NCI-H748 treated with DMSO at 0.1 percent for 48 hours (cell line): ENCODE results near the gene HERC6.
"Not testable (repeated sequence)": the region's sequence is repeated elsewhere in the genome, so short reads cannot be mapped to it uniquely, and the experiment has no call there.

ENCODE experiments used
- DNase-seq: peaks from one replicate; lab custom pipeline; 2025; lab: John Stamatoyannopoulos, UW

HERC6 gene

DNA sequence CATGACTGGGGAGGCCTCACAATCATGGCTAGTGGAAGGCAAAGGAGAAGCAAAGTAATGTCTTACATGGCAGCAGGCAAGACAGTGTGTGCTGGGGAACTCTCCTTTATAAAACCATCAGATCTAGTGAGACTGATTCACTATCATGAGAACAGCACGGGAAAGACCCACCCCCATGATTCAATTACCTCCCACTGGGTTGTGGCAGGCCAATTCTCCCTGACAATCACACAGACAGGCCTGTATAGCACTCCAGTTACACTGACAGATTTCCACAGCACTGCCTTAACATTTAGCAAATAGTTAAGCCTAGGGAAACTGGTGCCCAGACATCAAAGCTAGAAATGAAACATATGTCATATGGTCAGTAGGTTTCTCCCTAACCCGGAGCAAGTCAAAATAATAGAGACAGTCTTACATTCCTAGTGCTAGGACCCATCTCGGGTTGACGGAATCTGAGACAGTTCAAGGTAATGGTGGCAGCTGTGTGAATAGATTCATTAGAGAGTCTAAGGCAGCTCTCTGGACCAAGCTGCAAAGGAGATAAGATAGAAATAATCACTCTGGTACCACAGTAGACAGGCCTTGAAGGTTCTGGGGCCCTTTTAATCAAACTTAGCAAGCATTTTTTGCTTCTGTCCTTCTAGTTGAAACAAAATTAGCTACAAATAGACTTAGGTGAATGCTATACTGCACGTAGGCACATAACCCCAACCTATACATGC lies 68.9 kb downstream of the HERC6 start:
- no peak for DNase-seq

DNA sequence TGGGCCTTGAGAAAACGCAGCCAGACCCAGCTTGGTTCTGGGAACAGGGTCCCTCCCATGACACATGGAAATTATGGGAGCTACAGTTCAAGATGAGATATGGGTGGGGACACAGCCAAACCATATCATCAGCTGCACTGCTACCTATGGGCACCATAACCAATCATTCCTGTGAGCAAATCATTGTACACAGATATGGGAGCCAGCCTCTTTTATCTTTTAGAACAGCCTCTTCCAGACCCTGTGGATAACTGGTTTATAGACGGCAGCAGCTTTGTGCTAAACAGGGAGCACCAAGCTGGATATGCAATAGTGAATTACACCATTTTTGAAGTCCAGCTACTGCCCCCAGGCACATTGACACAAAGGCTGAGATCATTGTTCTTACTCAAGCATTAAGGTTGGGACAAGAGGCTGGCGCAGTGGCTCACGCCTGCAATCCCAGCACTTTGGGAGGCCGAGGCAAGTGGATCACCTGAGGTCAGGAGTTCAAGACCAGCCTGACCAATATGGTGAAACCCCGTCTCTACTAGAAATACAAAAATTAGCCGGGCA lies 69.6 kb downstream of the HERC6 start:
- not testable (repeated sequence) for DNase-seq

DNA sequence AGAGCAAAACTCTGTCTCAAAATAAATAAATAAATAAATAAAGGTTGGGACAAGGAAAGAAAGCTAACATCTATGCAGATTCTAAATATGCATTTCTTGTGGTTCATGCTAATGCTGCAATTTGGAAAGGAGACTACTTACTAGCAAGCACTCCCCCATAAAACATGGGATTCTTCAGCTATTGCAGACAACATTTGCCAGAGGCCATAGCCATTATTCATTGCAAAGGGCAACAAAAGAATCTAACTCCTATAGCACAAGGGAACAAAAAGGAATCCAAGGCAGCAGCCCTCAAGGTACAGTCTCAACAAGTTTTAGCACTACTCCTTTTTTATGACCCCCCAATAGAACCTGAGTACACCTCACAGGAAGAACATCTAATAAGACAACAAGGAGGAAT lies 70.2 kb downstream of the HERC6 start:
- no peak for DNase-seq

DNA sequence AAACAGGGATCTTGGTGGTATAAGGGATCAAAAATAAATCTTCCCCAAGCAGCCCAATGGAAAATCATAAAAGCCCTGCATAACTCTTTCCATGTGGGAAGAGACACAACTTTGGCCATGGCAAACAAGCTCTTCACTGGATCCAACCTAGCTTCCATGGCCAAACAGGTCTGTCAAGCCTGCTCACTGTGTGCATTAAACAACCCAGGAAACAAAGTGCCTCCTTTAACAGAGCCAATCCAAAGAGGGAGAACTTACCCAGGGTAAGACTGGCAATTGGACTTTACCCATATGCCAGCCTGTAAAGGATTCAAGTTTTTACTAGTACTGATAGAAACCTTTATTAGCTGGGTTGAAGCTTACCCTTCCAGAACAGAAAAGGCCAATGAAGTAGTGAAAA lies 70.6 kb downstream of the HERC6 start:
- DNase-seq = no peak

DNA sequence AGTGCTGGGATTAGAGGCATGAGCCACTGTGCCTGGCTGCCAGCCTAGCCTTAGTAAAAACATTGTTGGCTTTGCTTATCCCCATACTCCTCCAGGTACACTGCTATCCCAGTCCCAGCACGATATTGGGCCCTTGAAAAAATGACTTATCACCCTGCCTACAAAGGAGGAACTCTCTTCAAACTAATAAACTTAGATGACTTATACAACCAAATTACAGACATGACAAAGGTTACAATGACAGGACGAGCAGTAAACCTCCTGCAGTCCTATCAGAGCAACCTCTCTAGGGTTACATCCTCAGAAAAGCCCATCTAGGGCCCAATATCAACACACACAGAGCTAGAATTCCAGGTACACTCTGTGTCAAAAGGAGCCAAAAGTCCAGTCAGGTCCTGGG lies 72.6 kb downstream of the HERC6 start:
- DNase-seq = no peak

DNA sequence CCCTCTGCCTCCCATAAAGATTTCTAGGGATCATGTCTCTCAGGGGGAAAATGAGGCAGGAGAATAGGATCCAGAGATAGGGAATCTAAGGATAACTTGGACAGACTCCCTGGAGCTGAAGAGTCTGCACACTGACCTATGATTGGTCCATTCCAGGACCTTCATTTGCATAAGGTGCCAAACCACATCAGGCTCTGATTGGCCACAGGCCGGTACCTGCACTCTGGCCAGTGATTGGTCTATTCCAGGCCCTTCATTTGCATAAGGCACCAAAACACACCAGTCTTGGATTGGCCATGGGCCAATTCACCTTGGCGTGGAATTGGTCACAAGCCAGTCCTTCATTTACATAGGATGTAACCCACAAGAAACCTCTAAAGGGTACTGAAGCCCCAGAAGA lies 74.3 kb downstream of the HERC6 start:
- DNase-seq = no peak

DNA sequence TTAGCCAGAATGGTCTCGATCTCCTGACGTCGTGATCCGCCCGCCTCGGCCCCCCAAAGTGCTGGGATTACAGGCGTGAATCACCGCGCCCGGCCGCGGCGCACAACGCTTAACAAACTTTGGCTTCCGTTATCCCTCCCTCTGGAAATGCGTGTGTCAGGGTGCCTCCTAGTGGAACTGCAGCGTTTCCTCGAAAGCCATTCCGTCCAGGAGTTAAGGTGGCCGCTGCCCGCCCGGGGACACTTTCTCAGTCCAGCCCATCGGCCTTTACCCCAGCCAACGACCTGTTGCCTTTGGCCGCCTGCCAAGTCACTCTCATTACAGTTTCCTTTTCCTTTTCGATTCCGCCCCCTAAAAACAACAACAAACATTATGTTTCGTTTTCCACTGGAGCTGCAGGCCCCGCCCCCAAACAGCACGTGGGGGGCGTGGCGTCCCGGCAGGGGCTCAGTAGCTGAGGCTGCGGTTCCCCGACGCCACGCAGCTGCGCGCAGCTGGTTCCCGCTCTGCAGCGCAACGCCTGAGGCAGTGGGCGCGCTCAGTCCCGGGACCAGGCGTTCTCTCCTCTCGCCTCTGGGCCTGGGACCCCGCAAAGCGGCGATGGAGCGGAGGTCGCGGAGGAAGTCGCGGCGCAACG lies 78.1 kb downstream of the HERC6 start, which contains the start of gene HERC5:
Gene HERC5 (plus strand): TSS at position 450 of the 637 bp plus-strand sequence. CDS start 151 bp downstream, at position 601.
- peak; percentile 48 for DNase-seq

DNA sequence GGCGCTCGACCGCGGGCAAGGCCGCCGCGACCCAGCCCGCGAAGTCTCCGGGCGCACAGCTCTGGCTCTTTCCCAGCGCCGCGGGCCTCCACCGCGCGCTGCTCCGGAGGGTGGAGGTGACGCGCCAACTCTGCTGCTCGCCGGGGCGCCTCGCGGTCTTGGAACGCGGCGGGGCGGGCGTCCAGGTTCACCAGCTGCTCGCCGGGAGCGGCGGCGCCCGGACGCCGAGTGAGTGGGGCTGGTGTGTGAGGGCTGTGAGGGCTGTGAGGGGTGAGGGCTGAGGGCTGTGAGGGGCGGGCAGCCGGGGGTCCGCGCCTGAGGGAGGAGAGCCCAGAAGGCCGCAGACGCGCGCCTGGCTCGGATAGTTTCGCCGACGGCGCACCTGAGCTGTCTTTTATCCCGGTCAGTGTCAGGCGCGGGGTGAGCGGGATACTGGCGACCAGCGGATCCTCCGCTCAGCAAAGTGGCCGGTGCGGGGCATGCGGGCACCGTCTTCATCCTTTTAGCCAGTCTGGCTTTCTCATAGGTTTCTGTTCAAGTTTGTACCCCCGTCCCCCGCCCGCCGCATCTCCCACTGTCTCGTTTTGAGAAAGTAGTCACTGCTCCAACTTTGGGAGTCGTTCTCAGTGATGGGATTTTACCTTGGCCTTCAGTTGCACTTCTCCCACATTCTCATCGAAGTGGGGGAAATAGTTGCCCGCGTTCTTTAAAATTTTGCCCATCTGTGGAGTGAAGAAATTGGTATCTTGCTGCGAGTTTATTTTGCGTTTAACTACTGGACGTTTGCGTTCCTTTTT lies 78.9 kb downstream of the HERC6 start:
- DNase-seq = no peak

DNA sequence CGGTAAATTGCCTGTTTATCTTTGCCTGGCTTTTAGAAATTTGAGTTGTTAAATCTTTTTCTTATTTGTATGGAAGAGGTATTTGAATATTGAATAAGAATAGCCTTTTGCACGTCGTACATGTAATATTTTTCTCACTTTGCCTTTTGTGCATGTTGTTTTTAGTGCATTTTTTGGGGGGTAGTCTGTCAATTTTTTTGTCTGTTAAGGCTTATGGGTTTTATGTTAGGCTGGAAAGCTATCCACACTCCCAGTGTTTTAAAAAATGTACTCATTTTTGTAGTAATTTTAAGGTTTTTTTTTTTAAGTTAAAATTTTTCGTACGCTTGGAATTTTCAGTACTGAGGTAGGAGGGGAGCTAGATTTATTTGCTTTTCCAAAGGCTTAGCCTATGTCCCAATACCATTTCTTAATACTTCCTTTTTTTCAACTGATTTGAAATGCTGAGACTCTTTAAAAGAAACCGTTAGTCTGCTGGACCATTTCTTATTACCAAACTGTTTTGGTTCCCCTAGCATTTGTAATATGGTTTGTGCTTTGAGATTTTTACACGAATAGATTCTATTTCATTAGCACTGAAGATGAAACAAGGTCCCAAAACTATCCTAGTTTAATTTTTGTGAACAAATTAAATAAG lies 79.6 kb downstream of the HERC6 start:
- DNase-seq = no peak

DNA sequence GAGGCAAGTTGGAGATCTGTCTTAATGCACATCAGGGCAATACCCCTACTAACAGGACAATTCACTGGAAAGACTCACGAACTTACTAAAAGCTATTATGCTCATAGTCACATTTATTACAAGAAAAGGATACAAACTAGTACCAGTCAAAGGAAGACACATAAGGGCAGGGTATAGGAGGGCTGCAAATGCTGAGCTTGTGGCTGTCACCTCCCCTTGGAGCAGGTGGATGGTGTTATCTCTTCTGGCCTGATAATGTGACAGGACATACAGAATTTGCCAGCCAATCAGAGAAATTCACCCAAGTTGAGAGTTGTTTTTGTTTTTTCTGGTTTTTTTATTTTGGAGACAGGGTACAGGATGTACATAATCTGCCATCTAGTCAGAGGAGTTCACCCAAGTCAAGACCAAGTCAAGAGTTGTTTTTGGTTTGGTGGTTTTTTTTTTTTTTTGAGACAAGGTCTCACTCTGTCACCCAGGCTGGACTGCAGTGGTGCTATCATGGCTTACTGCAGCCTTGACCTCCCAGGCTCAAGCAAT lies 87.1 kb downstream of the HERC6 start:
- no peak for DNase-seq

DNA sequence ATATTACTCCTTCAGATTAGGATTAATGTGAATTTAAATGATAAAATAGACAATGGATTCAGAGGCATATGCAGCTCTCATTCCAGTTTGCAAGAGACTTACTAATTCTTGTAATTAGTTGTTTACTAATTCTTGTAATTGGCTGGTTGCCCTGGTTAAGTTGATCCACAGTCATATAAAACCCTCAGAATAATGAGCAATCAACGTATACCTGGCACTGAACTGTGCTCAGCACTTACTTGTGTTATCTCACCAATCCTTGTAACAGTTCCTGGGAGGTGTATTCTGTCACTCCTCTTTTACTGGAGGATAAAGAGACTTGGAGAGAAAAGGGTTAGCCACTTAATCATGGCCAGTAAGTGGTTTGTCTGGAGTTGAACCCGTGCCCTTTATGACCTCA lies 88.7 kb downstream of the HERC6 start:
- DNase-seq = no peak

DNA sequence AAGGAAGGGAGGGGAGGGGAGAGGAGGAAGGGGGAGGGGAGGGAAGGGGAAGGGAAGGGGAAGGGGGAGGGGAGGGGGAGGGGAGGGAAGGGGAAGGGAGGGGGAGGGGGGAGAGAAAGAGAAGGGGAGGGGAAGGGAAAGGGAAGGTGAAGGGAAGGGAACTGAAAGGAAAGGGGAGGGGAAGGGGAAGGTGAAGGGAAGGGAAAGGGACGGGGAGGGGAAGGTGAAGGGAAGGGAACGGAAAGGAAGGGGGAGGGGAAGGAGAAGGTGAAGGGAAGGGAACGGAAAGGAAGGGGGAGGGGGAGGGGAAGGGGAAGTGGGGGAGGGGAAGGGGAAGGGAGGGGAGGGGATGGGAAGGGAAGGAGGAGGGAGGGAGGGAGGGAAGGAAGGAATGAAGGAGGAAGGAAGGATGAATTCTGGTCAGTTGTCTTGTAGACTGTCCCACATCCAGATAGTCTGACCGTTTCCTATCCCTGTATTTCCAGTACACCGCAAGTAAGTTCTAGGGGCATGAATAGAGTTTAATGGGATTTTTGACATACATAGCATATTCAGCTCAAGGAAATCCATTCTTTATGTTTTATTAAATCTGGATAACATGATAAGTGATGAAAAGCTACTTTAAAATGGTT lies 98.7 kb downstream of the HERC6 start:
- DNase-seq = no peak

DNA sequence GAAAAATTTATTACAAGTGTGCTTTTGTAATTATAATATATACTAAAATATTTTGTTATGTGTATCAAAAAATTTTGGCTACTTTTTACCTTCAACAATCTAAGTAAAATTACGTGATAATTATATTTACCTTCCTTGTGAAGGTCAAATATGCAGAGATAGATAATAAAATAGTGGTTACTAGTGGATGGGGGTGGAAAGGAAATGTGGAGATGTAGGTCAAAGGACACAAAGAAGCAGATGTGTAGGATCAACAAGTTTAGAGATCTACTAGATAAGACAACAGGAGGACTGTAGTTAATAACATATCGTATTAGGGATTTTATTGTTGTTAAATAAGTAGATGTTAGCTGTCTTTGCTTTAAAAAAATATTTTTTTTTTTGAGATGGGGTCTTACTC lies 99.6 kb downstream of the HERC6 start:
- no peak for DNase-seq

DNA sequence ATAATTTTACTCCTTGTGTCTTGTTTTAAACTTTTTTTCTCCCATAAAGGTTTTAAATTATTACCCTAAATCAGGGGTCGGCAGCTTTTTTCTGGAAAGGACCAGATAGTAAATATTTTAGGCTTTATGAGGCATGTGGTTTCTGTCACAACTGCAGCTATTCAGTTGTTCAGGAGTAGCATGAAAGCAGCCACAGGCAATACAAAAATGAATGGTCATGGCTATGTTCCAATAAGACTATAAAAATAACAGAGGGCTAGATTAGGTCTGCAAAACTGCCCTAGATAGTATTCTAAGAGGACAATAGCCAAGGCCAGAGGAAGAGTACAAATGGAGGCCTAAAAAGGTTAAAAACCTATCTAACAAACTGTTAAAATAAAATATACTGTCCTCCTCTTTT lies 102.9 kb downstream of the HERC6 start:
- no peak for DNase-seq

DNA sequence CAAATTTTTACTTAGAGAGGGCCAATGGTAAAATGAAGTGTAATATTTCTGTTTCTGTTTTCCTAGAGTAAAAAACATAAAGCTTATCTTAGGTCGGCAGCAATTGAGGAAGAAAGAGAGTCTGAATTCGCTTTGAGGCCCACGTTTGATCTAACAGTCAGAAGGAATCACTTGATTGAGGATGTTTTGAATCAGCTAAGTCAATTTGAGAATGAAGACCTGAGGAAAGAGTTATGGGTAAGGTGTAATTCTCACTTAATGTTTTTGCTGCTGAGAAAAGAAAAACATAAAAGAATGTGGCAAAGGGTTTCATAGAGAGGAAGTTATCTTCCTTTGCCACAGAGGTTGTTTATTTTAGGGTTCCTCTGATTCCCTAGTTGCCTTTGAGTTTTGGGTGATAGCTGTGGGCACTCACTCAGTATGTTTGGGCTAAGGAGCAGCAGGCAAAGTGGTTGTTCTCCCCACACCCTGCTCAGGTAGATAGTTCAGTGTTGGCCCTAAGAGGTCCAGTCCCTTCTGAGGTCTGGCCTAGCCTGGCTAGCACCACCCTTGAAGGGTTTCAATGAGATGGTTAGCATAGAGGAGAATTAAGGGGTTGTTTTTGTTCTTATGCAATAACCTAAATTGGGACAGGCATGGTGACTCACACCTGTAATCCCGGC lies 110.6 kb downstream of the HERC6 start:
- DNase-seq = no peak
